Hepatocyte (in vitro differentiated cells): ENCODE results near the gene TSPAN13. TPM values are rescaled to one million over a fixed set of nuclear protein-coding genes. Genes with fewer than 3 reads are reported as not detected.

Experiments used
- DNase-seq: peaks from one replicate; pipeline ENCODE4 v3.0.0-alpha.2; 2016; ENCODE audit warnings: low spot score
- H2AFZ ChIP-seq: fragments of 200-600 bp; sonication (generic); 2 replicates; pipeline ENCODE4 v1.6.0; 2016; ENCODE audit warnings: antibody characterized with exemption, mild to moderate bottlenecking
- H3K27ac ChIP-seq: fragments of 200-600 bp; sonication (generic); 2 replicates; pipeline ENCODE4 v1.5.1; 2016; ENCODE audit warnings: mild to moderate bottlenecking
- H3K27me3 ChIP-seq: fragments of 200-600 bp; sonication (generic); 2 replicates; pipeline ENCODE4 v1.6.1; 2016
- H3K36me3 ChIP-seq: fragments of 200-600 bp; sonication (generic); replicated peaks from 2 replicates; pipeline ENCODE4 v1.5.1; 2016; ENCODE audit warnings: low read depth; ENCODE audit not compliant: insufficient read depth
- H3K4me1 ChIP-seq: fragments of 200-600 bp; sonication (generic); 2 replicates; pipeline ENCODE4 v1.5.1; 2016; ENCODE audit warnings: mild to moderate bottlenecking, moderate library complexity; ENCODE audit not compliant: insufficient read depth
- H3K4me2 ChIP-seq: fragments of 200-600 bp; sonication (generic); 2 replicates; pipeline ENCODE4 v1.6.0; 2016
- H3K4me3 ChIP-seq: fragments of 200-600 bp; sonication (generic); 2 replicates; pipeline ENCODE4 v1.5.1; 2016; ENCODE audit warnings: mild to moderate bottlenecking
- H3K79me2 ChIP-seq: fragments of 200-600 bp; sonication (generic); 2 replicates; pipeline ENCODE4 v1.6.0; 2017; ENCODE audit warnings: mild to moderate bottlenecking
- H3K9me2 ChIP-seq: fragments of 200-600 bp; sonication (generic); replicated peaks from 2 replicates; pipeline ENCODE4 v1.6.0; 2017; ENCODE audit warnings: mild to moderate bottlenecking; ENCODE audit not compliant: insufficient read depth
- H3K9me3 ChIP-seq: fragments of 200-600 bp; sonication (generic); 2 replicates; pipeline ENCODE4 v1.5.1; 2016; ENCODE audit warnings: low read depth, mild to moderate bottlenecking
- H4K20me1 ChIP-seq: fragments of 200-600 bp; sonication (generic); 2 replicates; pipeline ENCODE4 v1.6.0; 2016; ENCODE audit warnings: mild to moderate bottlenecking; ENCODE audit not compliant: insufficient read depth, poor library complexity, severe bottlenecking
- EZH2 ChIP-seq: fragments of 200-600 bp; sonication (generic); IDR thresholded peaks from 2 replicates; pipeline ENCODE4 v1.6.1; 2016; ENCODE audit warnings: antibody characterized with exemption, mild to moderate bottlenecking, borderline replicate concordance
- EZH2phosphoT487 ChIP-seq: fragments of 200-600 bp; sonication (generic); IDR thresholded peaks from one replicate; pipeline ENCODE4 v1.6.1; 2018; ENCODE audit warnings: antibody characterized with exemption, mild to moderate bottlenecking, low read depth, moderate library complexity; ENCODE audit not compliant: unreplicated experiment, severe bottlenecking
- WGBS: methylation state at CpG from one replicate; pipeline ENCODE4 v1.1.6; 2016; ENCODE audit warnings: low lambda C conversion rate; ENCODE audit errors: missing lambda C conversion rate; 5-methylcytosine and 5-hydroxymethylcytosine counted together
- polyA plus RNA-seq: library from polyadenylated mRNA; unstranded; fragments of >200 nt; fragmentation: Nextera tagmentation; extraction: Ambion mirVana; gene quantifications from 2 replicates; pipeline ENCODE4 v1.2.1, GENCODE V29; 2016
- total RNA-seq: library from RNA; depleted of rRNA; stranded (reverse); fragments of >200 nt; gene quantifications from 2 replicates; pipeline ENCODE4 v1.2.3, GENCODE V29; 2014
- TF ChIP-seq, protein P1 (sequence below): fragments of 200-600 bp; sonication (generic); IDR thresholded peaks from 2 replicates; pipeline ENCODE4 v1.5.1; 2016; ENCODE audit warnings: antibody characterized with exemption, mild to moderate bottlenecking; ENCODE audit not compliant: poor library complexity

TSPAN13 gene
- total and polyA plus RNA-seq, 2 experiments from 2014 or later, result 164 to 173 TPM

DNA sequence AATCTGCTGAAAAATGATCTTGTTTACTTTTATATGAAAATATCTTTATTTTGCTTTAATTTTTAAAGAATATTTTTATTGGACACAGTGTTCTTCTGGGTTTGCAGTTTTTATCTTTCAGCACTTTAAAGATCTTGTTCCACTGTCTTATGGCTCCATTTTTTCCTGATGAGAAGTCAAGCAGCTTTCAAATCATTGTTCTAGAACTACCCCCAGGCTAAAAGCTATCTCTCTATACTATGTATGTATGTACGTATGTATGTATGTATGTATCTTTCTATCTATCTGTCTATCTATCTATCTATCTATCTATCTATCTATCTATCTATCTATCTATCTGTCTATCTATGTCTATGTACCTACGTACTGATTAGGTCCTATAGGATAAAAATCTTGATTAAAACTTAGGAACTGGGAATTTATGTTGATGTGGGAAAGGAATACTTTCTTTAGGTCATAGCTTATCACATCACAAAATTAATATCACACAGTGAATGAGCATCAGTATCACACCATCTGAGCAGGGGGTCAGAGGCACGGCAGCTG is 35.4 kb upstream of the TSPAN13 start:
- Histone ChIP-seq H3K9me3 (no peaks in the 10 kb centered on the region), H3K79me2 (no peaks in the 10 kb centered on the region), H4K20me1 (no peaks in the 10 kb centered on the region), H2AFZ (no peak overlapping the region), H3K36me3 (no peaks in the 10 kb centered on the region), H3K4me2 (peak overlapping the region; percentile 14), H3K4me1 (peaks cover 5% of the 10 kb centered on the region), H3K27ac (peak overlapping the region; percentile 61), H3K4me3 (no peak overlapping the region), H3K9me2 (no peaks in the 10 kb centered on the region), H3K27me3 (no peaks in the 10 kb centered on the region)
- no peak for DNase-seq
- no peak for TF ChIP-seq EZH2phosphoT487
- TF ChIP-seq EZH2, result no peak
- TF ChIP-seq, protein P1, sequence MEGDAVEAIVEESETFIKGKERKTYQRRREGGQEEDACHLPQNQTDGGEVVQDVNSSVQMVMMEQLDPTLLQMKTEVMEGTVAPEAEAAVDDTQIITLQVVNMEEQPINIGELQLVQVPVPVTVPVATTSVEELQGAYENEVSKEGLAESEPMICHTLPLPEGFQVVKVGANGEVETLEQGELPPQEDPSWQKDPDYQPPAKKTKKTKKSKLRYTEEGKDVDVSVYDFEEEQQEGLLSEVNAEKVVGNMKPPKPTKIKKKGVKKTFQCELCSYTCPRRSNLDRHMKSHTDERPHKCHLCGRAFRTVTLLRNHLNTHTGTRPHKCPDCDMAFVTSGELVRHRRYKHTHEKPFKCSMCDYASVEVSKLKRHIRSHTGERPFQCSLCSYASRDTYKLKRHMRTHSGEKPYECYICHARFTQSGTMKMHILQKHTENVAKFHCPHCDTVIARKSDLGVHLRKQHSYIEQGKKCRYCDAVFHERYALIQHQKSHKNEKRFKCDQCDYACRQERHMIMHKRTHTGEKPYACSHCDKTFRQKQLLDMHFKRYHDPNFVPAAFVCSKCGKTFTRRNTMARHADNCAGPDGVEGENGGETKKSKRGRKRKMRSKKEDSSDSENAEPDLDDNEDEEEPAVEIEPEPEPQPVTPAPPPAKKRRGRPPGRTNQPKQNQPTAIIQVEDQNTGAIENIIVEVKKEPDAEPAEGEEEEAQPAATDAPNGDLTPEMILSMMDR, result no peak
- 87% methylated on average over 3 of the region's 3 CpGs for WGBS

GRCh38 chr7:16719699-16720098 is 33.9 kb upstream of the TSPAN13 start:
- Histone ChIP-seq H3K4me2 (peak overlapping the region; percentile 13), H4K20me1 (no peaks in the 10 kb centered on the region), H3K4me1 (peaks cover 5% of the 10 kb centered on the region), H3K9me3 (no peaks in the 10 kb centered on the region), H3K9me2 (no peaks in the 10 kb centered on the region), H3K27me3 (no peaks in the 10 kb centered on the region), H3K36me3 (no peaks in the 10 kb centered on the region), H3K27ac (peak overlapping the region; percentile 72), H3K4me3 (no peak overlapping the region), H3K79me2 (no peaks in the 10 kb centered on the region), H2AFZ (no peak overlapping the region)
- no peak for DNase-seq
- WGBS, result 76% methylated on average over 1 of the region's 1 CpG
- TF ChIP-seq, protein P1, result no peak
- TF ChIP-seq EZH2phosphoT487 (no peak), EZH2 (no peak)

DNA sequence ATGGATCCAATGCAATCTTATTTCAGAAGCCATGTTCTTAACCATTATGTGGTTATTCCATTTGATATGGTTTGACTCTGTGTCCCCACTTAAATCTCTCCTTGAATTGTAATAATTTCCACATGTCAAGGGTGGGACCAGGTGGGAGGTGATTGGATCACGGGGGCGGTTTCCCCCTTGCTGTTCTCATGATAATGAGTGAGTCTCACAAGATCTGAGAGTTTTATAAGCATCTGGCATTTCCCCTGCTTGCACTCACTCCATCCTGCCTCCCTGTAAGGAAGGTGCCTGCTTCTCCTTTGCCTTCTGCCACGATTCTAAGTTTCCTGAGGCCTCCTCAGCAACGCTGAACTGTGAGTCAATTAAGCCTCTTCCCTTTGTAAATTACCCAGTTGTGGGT is 32.0 kb upstream of the TSPAN13 start:
- no peaks in the 10 kb centered on the region for H3K79me2 ChIP-seq
- H3K9me2 ChIP-seq, result no peaks in the 10 kb centered on the region
- no peaks in the 10 kb centered on the region for H3K9me3 ChIP-seq
- no peaks in the 10 kb centered on the region for H4K20me1 ChIP-seq
- H3K36me3 ChIP-seq, result no peaks in the 10 kb centered on the region
- H2AFZ ChIP-seq, result no peak overlapping the region
- H3K4me1 ChIP-seq, result peaks cover 5% of the 10 kb centered on the region
- TF ChIP-seq EZH2phosphoT487, result no peak
- TF ChIP-seq EZH2, result no peak
- TF ChIP-seq, protein P1, result no peak
- WGBS, result 49% methylated on average over 4 of the region's 4 CpGs
- H3K4me2 ChIP-seq, result no peak overlapping the region
- no peak for DNase-seq
- H3K27ac ChIP-seq, result no peak overlapping the region
- no peak overlapping the region for H3K4me3 ChIP-seq
- no peaks in the 10 kb centered on the region for H3K27me3 ChIP-seq
